M059J (cell line): ENCODE results near the gene BCKDHA. TPM values are rescaled to one million over a fixed set of nuclear protein-coding genes. Genes with fewer than 3 reads are reported as not detected.
A peak's percentile ranks its signal among the peaks of the same experiment; 100 is the strongest.
"Not testable (repeated sequence)": the region's sequence is repeated elsewhere in the genome, so short reads cannot be mapped to it uniquely, and the experiment has no call there.

ENCODE experiments used
- DNase-seq: peaks from one replicate; pipeline ENCODE4 v3.0.0-alpha.2; 2012; ENCODE audit warnings: low read depth
- total RNA-seq: library from RNA; depleted of rRNA; stranded (reverse); fragments of >200 nt; shearing (Covaris generic); gene quantifications from 2 replicates; pipeline ENCODE4 v1.2.3, GENCODE V29; 2014

Gene BCKDHA
- total RNA-seq, 1 experiment from 2014 or later = 18.3 TPM

DNA sequence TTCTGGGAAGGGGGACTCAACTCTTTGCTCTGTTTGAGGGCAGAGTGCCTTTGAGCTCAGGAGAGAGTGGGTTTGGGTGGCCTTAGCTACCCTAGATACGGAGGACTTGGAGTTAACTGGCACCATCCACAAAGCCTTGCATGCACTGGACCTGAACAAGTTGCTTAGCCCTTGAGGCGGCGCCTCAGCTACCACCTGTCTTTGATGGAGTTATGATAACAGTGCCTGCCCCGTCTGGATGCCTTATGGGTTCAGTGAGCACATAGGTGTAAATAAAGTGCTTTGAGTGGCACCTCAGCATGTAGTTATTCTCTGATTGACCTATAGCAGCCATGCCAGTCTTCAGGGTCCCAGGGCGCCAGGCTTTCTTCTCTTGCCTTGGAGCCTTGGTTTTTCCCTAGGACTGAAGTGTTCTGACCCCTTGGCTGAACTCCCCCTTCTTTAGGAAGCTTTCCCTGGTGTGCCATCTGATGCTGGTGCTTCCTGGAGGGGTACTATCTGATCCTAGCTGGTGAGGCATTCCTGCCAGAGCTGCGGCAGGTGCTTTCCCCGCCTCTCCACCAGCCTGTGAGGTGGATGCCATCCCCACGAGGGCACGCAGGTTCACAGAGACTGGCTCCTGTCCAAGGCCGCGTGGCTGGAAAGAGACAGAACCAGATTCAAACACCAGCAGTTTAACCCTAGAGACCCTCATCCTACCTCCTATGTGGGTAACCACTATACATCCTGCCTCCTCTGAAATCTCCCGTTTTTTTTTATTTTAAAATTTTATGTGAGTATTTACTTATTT is 5.8 kb downstream of the BCKDHA start:
- no peak for DNase-seq

DNA sequence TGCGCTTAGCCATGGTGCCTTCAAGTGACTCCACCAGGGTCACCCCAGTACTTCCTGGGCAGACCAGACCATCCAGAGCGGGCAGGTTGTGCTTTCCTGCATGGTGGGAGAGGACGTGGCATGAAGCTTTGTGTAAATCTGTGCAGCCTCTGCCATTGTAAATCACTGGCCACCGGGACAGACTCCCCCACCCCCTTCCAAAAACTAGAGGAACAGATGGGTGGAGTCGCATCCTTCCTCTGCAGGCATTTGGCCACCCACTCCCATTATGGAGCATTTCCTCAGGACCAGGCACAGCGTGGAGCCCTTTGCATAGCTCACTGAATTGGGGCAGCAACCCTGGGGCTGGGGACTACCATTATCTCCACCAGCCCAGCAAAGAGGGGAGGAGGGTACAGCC is 8.2 kb downstream of the BCKDHA start:
- DNase-seq = no peak

DNA sequence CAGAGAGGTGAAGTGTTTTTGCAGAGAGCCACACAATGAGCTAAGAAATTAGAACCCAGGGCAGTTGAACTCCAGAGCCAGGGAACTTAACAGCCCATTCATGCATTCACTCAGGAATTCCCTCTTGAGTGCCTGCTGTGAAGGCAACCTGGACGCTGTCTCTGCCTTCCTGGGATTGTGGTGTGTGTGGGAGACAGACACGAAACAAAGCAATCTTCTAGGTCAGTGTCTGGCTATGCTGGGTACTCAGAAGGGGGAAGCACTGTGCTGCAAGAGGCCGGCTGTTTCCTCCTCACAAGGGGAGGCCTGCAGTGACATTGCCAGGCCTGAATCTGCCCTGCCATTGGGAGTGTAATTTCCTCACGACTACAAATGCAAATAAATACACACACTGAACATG is 9.7 kb downstream of the BCKDHA start:
- DNase-seq = no peak

DNA sequence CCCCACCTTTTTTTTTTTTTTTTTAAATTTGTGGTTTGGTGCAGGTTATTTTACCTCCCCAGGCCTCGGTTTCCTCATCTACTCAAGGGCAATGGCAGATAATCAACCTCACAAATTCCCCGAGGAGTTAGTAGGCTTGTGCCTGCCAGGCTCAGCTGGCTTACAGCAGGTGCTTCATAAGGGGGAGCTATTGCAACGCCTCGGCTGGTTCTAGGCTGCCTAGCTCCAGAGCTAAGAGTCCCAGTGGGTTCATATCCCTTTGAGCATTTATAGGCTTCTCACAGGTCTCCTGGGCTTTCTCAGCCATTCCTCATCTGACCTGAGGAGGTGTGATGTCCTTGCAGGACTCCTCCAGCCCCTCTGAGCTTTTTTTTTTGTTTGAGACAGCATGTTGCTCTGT is 10.6 kb downstream of the BCKDHA start:
- no peak for DNase-seq

DNA sequence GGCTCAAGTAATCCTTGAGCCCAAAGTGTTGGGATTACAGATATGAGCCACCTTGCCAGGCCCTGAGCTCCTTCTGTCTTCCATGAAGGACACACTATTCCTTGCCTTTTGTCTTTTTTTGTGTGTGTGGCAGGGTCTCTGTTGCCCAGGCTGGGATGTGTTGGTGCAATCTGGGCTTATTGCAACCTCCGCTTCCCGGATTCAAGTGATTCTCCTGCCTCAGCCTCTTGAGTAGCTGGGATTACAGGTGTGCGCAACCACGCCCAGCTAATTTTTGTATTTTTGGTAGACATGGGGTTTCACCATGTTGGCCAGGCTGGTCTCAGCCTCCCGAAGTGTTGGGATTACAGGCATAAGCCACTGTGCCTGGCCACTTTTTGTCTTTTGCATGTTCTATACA is 11.2 kb downstream of the BCKDHA start:
- DNase-seq = not testable (repeated sequence)

DNA sequence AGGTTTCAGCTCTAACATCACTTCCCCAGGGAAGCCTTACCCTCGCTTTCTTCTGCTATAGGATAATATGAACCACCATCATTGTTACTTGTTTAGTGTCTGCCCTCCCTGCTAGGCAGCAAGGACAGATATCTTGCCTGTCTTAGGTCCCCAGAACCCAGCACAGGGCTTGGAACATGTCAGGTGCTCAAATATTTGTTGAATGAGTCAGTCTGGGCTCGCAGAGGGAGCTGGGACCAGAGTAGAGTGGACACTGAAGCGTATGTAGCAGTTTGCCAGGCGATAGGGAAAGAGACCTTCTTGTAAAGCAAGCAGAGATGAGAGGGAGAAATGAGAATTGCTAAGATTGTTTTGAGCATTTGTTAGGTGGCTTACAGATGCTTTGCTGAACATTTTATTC is 11.7 kb downstream of the BCKDHA start:
- DNase-seq = peak; percentile 77

DNA sequence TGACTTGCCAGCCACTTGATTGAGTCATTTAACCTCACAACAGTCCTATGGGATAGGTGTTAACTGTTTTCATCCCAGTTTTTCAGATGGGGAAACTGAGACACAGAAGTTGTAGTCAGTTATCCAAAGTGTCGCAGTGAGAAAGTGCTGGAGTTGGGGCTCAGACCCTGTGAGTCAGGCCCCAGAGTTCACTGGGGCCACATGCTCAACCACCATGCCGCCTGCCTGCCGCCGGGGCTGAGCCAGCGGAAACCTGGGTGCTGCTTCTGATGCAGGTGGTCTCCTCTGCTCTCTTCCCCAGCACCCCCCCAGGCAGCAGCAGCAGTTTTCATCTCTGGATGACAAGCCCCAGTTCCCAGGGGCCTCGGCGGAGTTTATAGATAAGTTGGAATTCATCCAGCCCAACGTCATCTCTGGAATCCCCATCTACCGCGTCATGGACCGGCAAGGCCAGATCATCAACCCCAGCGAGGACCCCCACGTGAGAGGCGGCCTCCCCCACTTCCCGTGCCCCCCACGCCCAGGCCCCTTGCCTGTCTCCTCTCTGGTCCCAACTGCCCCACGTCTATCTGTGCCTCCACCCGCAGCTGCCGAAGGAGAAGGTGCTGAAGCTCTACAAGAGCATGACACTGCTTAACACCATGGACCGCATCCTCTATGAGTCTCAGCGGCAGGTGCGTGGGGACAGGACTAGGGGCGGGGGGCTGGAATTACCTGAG is 12.9 kb downstream of the BCKDHA start:
- DNase-seq = no peak

DNA sequence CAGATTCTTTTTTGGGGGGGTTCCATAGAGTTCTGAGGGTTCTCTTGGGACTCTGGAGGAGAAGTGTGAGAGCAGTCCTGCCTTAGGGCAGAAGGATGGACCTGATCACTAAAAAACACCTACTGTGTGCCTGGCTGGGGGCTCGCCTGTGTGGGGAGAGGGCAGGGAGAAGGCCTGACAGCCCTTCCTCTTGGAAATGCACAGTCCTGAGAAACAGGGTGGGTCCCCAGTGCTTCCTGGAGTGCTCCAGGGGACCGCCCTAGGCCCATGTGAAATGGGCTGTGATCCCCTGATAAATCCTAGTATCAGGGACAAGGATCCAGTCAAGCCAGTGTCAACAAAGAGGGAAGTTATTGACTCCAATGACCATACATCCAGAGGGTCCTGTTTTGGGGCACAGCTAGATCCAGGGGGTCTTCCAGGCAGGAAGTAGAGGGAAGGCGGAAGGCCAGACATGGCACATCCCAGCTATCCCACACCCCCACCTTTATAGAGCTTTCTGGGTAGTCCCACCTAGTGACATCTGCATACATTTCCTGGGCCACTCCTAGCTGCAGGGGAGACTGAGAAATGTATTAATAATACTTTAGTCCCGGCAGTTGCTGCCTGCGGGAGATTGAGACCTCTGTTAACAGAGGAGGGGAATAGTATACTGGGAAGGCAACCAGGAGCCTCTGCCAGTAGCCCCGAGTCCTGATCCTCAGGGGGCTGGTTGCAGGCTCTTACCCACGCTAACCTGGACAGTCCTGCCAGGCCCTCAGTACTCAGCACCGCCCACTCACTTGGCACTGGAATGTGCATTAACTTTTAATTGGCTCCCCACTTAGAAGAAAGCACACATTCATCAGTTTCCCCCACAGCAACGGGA is 13.7 kb downstream of the BCKDHA start:
- no peak for DNase-seq

DNA sequence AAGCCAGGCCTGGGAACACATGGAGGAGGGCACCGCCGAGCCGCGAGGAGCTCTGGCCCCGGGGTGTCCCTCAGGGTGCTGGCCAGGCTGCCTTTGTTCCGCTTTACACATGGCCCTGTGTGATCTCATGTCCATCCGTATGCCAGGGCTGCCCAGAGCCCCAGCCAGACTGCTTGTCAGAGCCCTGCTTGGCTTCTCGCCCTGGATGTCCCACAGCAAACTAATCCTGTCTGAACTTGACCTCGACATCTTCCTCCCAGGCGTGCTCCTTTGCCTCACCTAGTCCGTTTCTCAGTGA is 14.3 kb downstream of the BCKDHA start:
- peak; percentile 13 for DNase-seq

DNA sequence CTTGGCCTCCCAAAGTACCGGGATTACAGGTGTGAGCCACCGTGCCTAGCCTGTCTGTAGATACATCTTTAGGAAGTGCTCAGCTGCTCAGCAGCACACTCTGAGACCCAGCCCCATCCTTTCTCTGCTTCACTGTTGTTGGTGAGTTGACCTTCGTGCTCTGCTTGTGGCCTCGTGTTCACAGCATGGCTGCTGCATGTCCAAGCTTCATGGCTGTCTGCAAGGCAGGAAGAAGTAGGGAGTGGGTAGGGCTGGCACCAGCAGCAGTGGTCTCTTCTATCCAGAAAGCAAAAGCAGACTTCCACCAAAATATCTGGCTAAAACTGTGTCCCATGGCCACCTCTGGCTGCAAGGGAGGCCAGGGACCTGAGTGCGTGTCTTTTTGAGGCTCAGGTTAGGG is 15.3 kb downstream of the BCKDHA start:
- no peak for DNase-seq

DNA sequence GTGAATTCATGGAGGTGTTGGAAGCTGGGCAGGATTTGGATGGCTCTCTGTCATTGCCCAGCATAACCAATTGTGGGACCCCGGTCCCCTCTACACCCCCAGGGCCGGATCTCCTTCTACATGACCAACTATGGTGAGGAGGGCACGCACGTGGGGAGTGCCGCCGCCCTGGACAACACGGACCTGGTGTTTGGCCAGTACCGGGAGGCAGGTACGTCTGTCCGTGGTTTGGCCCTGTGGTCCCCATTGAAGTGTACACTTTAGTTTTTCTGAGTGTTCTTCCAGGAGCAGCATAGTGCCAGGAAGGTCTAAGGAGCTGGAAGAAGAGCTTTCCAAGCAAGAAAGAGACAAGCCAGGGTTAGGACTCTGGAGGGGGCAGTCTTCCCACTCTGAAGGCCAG is 16.3 kb downstream of the BCKDHA start:
- no peak for DNase-seq

DNA sequence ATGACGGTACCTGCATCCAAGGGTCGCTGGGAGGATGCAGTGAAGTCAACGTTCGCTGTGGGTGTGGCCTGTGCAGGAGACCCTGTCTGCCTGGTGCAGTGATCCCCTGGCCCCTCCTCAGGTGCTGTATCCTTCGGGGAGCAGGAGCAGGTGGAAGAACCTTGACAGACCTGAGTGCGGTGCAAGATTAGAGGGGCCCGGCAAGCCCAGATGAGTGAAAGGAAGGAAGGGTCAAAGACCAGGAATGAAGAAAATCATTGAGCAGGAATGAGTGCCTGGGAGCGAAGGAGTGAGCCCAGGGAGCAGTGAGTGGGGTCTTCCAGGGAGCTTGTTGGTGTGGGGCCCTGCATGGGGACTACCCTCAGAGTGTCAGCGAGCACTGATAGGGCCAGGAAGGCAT is 16.8 kb downstream of the BCKDHA start:
- no peak for DNase-seq

DNA sequence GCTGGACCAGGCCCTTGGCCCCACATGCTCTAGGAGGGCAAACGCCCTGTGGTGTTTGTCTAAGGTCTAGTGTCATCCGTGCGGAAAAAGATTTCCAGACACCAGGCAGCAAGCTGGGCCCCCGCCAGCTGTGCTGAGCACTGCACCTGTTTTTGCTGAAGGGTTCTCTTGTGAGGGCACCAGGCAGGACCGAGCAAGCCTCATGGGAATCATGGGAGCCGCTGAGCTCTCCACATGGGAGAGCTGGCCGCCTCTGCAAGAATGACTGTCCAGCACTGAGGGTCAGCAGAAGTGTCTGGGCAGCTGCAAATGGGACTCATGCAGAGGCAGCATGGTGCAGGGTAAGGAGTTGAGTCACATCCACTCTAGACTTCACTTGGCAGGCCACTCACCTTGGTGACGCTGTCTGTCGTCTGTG is 17.5 kb downstream of the BCKDHA start:
- DNase-seq = no peak

DNA sequence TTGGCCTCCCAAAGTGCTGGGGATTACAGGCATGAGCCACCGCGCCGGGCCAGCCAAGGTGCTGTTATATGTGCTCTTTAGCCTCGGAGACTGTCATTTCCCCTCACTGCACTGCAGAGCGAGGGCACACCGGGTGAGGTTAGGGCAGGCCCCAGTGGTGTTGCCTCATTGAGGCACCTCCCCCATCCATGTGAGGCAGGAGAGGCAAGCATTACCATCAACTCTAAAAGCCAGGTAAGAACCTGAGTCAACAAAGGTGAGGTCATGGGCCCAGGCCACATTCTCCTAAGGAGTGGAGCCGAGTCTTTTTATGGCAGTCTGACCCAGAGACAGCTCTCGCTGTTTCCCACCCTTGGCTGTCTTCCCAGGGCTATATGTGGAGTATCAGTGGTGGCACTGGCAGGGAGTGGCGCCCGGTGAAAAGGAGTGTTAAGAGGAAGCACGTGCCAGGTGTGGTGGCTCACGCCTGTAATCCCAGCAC is 18.6 kb downstream of the BCKDHA start:
- DNase-seq = no peak

DNA sequence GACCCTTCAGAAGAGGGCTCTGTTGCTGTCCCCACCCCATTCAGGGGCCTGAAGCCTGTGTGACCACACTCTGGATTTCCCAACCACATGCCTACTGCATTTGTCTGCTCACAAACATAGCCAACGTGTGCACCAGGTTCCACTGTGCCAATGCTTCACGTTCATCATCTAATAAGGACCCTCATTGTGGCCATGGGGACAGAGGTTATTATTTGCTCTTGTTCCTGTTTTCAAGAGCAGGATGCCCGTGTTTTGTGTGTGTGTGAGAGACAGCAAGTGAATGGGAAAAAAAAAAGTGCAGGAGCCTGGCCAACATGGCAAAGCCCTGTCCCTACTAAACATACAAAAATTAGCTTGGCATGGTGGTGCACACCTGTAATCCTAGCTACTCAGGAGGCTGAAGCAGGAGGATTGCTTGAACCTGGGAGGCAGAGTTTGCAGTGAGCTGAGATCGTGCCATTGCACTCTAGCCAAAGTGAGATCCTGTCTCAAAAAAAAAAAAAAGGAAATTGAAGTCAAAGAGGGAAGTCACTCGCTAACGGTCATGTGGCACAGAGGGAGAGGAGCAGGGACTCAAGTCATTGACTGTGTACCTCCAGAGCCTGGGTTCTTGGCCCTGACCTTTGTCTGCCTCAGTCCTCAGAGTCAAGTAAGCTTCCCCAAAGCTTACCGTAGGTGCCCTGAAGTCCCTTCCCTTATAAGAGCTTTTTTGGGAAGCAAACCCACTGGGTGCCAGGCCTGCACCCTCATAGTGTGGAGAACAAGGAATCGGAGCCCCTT is 22.7 kb downstream of the BCKDHA start:
- DNase-seq = no peak

DNA sequence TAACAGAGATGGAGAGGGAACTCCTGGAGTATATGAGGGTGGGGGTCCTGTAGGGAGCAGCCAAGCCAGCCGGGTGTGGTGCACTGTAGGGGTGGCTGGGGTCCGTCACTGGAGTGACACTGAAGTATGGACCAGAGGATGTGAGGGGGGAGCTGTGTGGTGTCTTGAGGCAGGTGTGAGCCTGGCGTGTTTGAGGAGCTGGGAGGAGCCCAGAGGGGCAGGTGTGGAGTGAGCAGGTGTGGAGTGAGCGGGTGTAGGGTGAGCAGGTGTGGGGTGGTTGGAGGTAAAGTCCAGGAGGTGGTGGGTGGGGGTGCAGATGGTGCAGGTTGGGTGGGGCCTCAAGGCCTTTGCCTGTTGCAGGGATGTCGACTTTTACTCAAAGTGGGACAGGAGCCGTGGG is 23.7 kb downstream of the BCKDHA start:
- DNase-seq = no peak

DNA sequence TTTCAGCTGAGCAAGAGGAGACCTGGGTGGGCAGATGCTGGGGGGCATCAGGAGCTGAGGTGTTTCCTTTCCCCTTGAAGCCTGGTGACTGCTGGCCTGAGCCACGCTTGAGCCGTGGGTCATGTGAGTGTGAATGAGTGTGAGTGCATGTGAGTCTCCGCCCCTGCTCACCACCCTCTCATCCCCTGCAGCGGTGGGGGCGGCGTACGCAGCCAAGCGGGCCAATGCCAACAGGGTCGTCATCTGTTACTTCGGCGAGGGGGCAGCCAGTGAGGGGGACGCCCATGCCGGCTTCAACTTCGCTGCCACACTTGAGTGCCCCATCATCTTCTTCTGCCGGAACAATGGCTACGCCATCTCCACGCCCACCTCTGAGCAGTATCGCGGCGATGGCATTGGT is 24.4 kb downstream of the BCKDHA start:
- DNase-seq = no peak

DNA sequence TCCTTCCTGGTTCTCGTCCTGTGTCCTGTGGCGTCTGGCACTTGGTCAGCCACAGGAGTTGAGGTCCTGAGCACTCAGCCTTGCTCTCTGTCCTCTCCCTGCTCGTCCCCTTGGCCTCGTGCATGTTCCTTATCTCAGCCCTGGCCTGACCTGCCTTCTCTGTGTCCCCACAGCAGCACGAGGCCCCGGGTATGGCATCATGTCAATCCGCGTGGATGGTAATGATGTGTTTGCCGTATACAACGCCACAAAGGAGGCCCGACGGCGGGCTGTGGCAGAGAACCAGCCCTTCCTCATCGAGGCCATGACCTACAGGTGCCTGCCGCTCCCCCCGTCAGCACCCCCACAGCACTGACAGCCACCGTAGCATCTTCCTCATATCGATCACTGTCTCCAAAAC is 24.8 kb downstream of the BCKDHA start:
- DNase-seq = no peak

DNA sequence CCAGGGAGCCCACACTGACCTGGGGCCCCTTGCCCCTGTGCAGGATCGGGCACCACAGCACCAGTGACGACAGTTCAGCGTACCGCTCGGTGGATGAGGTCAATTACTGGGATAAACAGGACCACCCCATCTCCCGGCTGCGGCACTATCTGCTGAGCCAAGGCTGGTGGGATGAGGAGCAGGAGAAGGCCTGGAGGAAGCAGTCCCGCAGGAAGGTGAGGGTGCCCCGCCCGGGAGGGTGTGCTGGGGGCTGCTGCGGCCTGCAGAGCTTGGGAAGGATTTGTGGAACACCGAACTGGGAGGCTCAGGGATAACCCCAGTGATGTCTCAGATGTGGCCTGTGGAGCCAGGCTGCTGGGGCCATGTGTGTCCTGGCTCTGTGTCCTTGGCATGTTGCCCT is 25.3 kb downstream of the BCKDHA start:
- no peak for DNase-seq

DNA sequence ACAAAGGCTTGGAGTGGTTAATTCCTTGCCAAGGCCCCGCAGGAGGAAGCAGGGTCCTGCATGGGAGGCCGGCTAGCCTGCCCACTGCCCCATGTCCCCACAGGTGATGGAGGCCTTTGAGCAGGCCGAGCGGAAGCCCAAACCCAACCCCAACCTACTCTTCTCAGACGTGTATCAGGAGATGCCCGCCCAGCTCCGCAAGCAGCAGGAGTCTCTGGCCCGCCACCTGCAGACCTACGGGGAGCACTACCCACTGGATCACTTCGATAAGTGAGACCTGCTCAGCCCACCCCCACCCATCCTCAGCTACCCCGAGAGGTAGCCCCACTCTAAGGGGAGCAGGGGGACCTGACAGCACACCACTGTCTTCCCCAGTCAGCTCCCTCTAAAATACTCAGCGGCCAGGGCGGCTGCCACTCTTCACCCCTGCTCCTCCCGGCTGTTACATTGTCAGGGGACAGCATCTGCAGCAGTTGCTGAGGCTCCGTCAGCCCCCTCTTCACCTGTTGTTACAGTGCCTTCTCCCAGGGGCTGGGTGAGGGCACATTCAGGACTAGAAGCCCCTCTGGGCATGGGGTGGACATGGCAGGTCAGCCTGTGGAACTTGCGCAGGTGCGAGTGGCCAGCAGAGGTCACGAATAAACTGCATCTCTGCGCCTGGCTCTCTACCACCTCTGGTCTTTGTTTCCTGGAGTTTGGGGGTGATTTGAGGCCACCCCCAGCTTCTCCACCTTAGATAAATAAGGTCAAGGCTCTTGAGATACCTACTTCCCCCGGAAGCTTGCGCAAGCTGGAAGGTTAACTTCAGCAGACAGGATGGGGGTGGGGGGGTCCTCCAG is 26.9 kb downstream of the BCKDHA start:
- no peak for DNase-seq
